BE2C (cell line): Measurements from ENCODE around the gene CHMP4B.

ENCODE experiments used
- DNase-seq: peaks from one replicate; pipeline ENCODE4 v3.0.0-alpha.2; 2020
- H3K27me3 ChIP-seq: fragments of 250-450 bp; sonication (Bioruptor Pico); 2 replicates; pipeline ENCODE4 v1.5.1; 2020; ENCODE audit warnings: mild to moderate bottlenecking
- H3K36me3 ChIP-seq: fragments of 250-450 bp; sonication (Bioruptor Pico); 2 replicates; pipeline ENCODE4 v1.5.1; 2020; ENCODE audit warnings: mild to moderate bottlenecking
- H3K4me1 ChIP-seq: fragments of 250-450 bp; sonication (Bioruptor Pico); 2 replicates; pipeline ENCODE4 v1.5.1; 2020
- H3K4me3 ChIP-seq: 2 replicates; pipeline ENCODE4 v1.5.1; 2011; ENCODE audit warnings: low read depth, low read length
- H3K9me3 ChIP-seq: fragments of 250-450 bp; sonication (Bioruptor Pico); 2 replicates; pipeline ENCODE4 v1.5.1; 2020
- TF ChIP-seq, protein P1 (sequence below): IDR thresholded peaks from 2 replicates; pipeline ENCODE4 v1.5.1; 2012; ENCODE audit warnings: mild to moderate bottlenecking, low read depth, low read length

Gene CHMP4B

GRCh38 chr20:33767777-33768138, 43.4 kb upstream of the CHMP4B start:
- TF ChIP-seq, protein P1, sequence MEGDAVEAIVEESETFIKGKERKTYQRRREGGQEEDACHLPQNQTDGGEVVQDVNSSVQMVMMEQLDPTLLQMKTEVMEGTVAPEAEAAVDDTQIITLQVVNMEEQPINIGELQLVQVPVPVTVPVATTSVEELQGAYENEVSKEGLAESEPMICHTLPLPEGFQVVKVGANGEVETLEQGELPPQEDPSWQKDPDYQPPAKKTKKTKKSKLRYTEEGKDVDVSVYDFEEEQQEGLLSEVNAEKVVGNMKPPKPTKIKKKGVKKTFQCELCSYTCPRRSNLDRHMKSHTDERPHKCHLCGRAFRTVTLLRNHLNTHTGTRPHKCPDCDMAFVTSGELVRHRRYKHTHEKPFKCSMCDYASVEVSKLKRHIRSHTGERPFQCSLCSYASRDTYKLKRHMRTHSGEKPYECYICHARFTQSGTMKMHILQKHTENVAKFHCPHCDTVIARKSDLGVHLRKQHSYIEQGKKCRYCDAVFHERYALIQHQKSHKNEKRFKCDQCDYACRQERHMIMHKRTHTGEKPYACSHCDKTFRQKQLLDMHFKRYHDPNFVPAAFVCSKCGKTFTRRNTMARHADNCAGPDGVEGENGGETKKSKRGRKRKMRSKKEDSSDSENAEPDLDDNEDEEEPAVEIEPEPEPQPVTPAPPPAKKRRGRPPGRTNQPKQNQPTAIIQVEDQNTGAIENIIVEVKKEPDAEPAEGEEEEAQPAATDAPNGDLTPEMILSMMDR, result no peak
- Histone ChIP-seq H3K4me3 (no peak overlapping the region), H3K27me3 (no peaks in the 10 kb centered on the region), H3K36me3 (no peaks in the 10 kb centered on the region), H3K9me3 (no peaks in the 10 kb centered on the region), H3K4me1 (peaks cover 2% of the 10 kb centered on the region; the same call in 1 of the 2 replicates)
- DNase-seq, result no peak

GRCh38 chr20:33769043-33769442, 42.1 kb upstream of the CHMP4B start:
- Histone ChIP-seq H3K9me3 (no peaks in the 10 kb centered on the region), H3K4me1 (peaks cover 2% of the 10 kb centered on the region; the same call in 1 of the 2 replicates), H3K4me3 (no peak overlapping the region), H3K27me3 (no peaks in the 10 kb centered on the region), H3K36me3 (no peaks in the 10 kb centered on the region)
- DNase-seq, result no peak
- TF ChIP-seq, protein P1, result no peak

DNA sequence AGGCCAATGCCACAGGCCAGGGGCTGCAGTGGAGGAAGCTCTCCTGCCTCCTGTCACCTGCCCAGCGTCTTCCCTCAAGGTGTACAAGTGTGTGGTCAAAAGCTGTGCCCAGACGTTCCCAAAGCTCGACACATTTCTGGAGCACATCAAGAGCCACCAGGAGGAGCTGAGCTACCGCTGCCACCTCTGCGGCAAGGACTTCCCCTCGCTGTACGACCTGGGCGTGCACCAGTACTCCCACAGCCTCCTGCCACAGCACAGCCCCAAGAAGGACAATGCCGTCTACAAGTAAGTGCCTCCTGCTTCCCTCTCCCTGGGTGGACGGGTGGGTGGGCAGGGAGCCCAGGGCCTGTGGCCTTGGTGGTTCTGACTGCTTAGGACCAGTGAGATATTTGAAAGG, 41.1 kb upstream of the CHMP4B start:
- DNase-seq, result no peak
- Histone ChIP-seq H3K27me3 (no peaks in the 10 kb centered on the region), H3K36me3 (no peaks in the 10 kb centered on the region), H3K4me3 (no peak overlapping the region), H3K4me1 (peaks cover 2% of the 10 kb centered on the region; the same call in 1 of the 2 replicates), H3K9me3 (no peaks in the 10 kb centered on the region)
- TF ChIP-seq, protein P1, result no peak

GRCh38 chr20:33771938-33772337, 39.2 kb upstream of the CHMP4B start:
- Histone ChIP-seq H3K4me1 (peaks cover 2% of the 10 kb centered on the region; the same call in 1 of the 2 replicates), H3K4me3 (no peak overlapping the region), H3K36me3 (no peaks in the 10 kb centered on the region), H3K27me3 (no peaks in the 10 kb centered on the region), H3K9me3 (no peaks in the 10 kb centered on the region)
- no peak for DNase-seq
- TF ChIP-seq, protein P1, result no peak

DNA sequence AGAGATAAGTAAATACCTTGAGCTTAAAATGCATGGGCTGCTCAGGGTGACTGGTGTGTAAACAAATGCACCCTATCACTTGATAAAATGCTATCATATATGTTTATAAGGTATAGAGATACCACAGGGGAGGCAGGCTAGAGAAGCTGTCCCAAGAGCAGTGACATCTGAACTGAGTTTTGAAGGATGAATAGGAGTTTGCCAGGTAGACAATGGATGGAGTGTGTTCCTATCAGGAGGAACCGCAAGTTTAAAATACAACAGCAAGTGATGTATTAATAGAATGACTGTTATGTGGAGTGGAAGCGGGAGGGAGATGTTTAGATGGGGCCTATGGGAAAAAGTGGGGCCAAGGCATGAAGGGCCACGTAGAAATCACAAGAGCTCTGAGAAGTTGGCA, 38.7 kb upstream of the CHMP4B start:
- Histone ChIP-seq H3K36me3 (no peaks in the 10 kb centered on the region), H3K4me1 (peaks cover 2% of the 10 kb centered on the region; the same call in 1 of the 2 replicates), H3K4me3 (no peak overlapping the region), H3K9me3 (no peaks in the 10 kb centered on the region), H3K27me3 (no peaks in the 10 kb centered on the region)
- TF ChIP-seq, protein P1, result no peak
- no peak for DNase-seq

DNA sequence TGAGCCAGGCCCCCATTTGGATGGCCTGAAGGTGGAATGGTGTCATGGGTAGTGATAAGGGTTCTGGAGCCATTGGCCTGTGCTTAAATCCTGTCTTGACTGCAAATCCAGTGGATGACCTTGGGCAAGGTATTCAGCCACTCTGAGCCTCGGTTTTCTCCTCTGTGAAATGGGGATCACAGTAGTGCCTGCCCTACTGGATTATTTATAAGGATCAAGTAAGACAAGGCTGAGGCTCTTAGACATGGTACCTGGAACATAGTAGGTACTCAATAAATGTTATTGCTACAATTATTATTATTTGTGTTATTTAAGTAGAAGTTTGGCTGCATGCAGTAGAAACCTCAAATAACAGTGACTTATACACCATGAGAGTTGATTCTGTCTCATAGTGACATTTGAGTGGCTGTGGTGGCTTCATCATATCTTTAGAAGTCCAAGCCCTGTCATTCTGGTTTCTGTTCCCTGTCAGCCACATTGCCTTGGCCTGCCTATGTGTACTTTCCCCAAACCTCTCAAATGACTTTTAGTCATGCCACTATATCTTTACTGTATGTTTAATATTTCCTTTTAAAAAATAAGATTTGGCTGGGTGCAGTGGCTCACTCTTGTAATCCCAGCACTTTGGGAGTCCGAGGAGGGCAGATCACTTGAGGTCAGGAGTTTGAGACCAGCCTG, 37.6 kb upstream of the CHMP4B start:
- no peak overlapping the region for H3K4me3 ChIP-seq
- H3K4me1 ChIP-seq, result peaks cover 1% of the 10 kb centered on the region; the same call in 1 of the 2 replicates
- no peak for DNase-seq
- H3K27me3 ChIP-seq, result no peaks in the 10 kb centered on the region
- no peaks in the 10 kb centered on the region for H3K9me3 ChIP-seq
- H3K36me3 ChIP-seq, result no peaks in the 10 kb centered on the region
- TF ChIP-seq, protein P1, result no peak
